Glutamatergic neuron (in vitro differentiated cells): ENCODE results near the gene PMM2. TPM values are rescaled to one million over a fixed set of nuclear protein-coding genes. Genes with fewer than 3 reads are reported as not detected.
A peak's percentile ranks its signal among the peaks of the same experiment; 100 is the strongest.

Experiments used
- DNase-seq: peaks from one replicate; pipeline ENCODE4 v3.0.0; 2022
- H3K27ac Mint-ChIP-seq: one replicate; pipeline ENCODE4 v1.8.0; 2020; ENCODE audit warnings: mild to moderate bottlenecking, mixed read lengths, inconsistent platforms; ENCODE audit not compliant: unreplicated experiment
- H3K27me3 Mint-ChIP-seq: one replicate; pipeline ENCODE4 v1.8.0; 2020; ENCODE audit warnings: mild to moderate bottlenecking, moderate library complexity, mixed read lengths, inconsistent platforms; ENCODE audit not compliant: unreplicated experiment
- H3K36me3 Mint-ChIP-seq: one replicate; pipeline ENCODE4 v1.8.0; 2020; ENCODE audit warnings: mild to moderate bottlenecking, mixed read lengths, inconsistent platforms; ENCODE audit not compliant: unreplicated experiment
- H3K4me1 Mint-ChIP-seq: one replicate; pipeline ENCODE4 v1.8.0; 2020; ENCODE audit warnings: mild to moderate bottlenecking, low read depth, mixed read lengths, inconsistent platforms; ENCODE audit not compliant: unreplicated experiment
- H3K4me3 Mint-ChIP-seq: one replicate; pipeline ENCODE4 v1.8.0; 2020; ENCODE audit warnings: mild to moderate bottlenecking, mixed read lengths, inconsistent platforms; ENCODE audit not compliant: unreplicated experiment
- H3K9me3 Mint-ChIP-seq: one replicate; pipeline ENCODE4 v1.8.0; 2020; ENCODE audit warnings: mild to moderate bottlenecking, moderate library complexity, mixed read lengths, inconsistent platforms; ENCODE audit not compliant: unreplicated experiment
- CTCF ChIP-seq: fragments of 200-600 bp; sonication (generic); IDR thresholded peaks from one replicate; pipeline ENCODE4 v1.5.0; 2021; ENCODE audit not compliant: partially characterized antibody, unreplicated experiment
- total RNA-seq: library from RNA; stranded (reverse); fragmentation: NEBNext Ultra II Directional; extraction: Animal tissue kit (Norgen Biotek cat#: 25700); gene quantifications from one replicate; pipeline ENCODE4 v1.2.1, GENCODE V29; 2021; ENCODE audit not compliant: unreplicated experiment

PMM2 gene
- total RNA-seq, 1 donor from 2014 or later: 23.2 TPM

GRCh38 chr16:8892101-8892575 lies 94.5 kb downstream of the PMM2 start:
- peaks cover 8% of the 10 kb centered on the region for H3K9me3 Mint-ChIP-seq
- H3K4me1 Mint-ChIP-seq: peaks cover 23% of the 10 kb centered on the region
- peaks cover 9% of the 10 kb centered on the region for H3K36me3 Mint-ChIP-seq
- peak overlapping the region; percentile 77 for H3K27ac Mint-ChIP-seq
- TF ChIP-seq CTCF: no peak
- no peak for DNase-seq
- H3K27me3 Mint-ChIP-seq: peaks cover 5% of the 10 kb centered on the region
- H3K4me3 Mint-ChIP-seq: no peak overlapping the region

- Mint-ChIP-seq H3K27me3 (peaks cover 1% of the 10 kb centered on the region), H3K9me3 (peaks cover 5% of the 10 kb centered on the region)
Observed at GRCh38 chr16:8893426-8893825, 95.8 kb downstream of the PMM2 start.

GRCh38 chr16:8893976-8894690 lies 96.5 kb downstream of the PMM2 start:
- H3K4me3 Mint-ChIP-seq: no peak overlapping the region
- H3K36me3 Mint-ChIP-seq: peaks cover 6% of the 10 kb centered on the region
- peaks cover 20% of the 10 kb centered on the region for H3K4me1 Mint-ChIP-seq
- H3K9me3 Mint-ChIP-seq: peaks cover 5% of the 10 kb centered on the region
- no peak for TF ChIP-seq CTCF
- DNase-seq: no peak
- H3K27me3 Mint-ChIP-seq: peaks cover 1% of the 10 kb centered on the region
- H3K27ac Mint-ChIP-seq: no peak overlapping the region

More at GRCh38 chr16:8893426-8893825, 95.8 kb downstream of the PMM2 start:
- Mint-ChIP-seq H3K4me3 (peak overlapping the region; percentile 14), H3K4me1 (peaks cover 20% of the 10 kb centered on the region), H3K36me3 (peaks cover 6% of the 10 kb centered on the region), H3K27ac (no peak overlapping the region)
- no peak for TF ChIP-seq CTCF
- DNase-seq: no peak

GRCh38 chr16:8894736-8895334 lies 97.2 kb downstream of the PMM2 start:
- peaks cover 20% of the 10 kb centered on the region for H3K4me1 Mint-ChIP-seq
- peaks cover 6% of the 10 kb centered on the region for H3K36me3 Mint-ChIP-seq
- TF ChIP-seq CTCF: no peak
- no peak for DNase-seq
- H3K9me3 Mint-ChIP-seq: peaks cover 5% of the 10 kb centered on the region
- H3K4me3 Mint-ChIP-seq: no peak overlapping the region
- peaks cover 1% of the 10 kb centered on the region for H3K27me3 Mint-ChIP-seq
- no peak overlapping the region for H3K27ac Mint-ChIP-seq

GRCh38 chr16:8898660-8899318 lies 101.2 kb downstream of the PMM2 start:
- no peak for TF ChIP-seq CTCF
- peaks cover 1% of the 10 kb centered on the region for H3K27me3 Mint-ChIP-seq
- no peak overlapping the region for H3K4me3 Mint-ChIP-seq
- peaks cover 3% of the 10 kb centered on the region for H3K4me1 Mint-ChIP-seq
- H3K27ac Mint-ChIP-seq: no peak overlapping the region
- H3K9me3 Mint-ChIP-seq: peaks cover 5% of the 10 kb centered on the region
- DNase-seq: no peak
- H3K36me3 Mint-ChIP-seq: peaks cover 6% of the 10 kb centered on the region
